Left lung (tissue), 10 donors: ENCODE data around the gene TNNI3. TPM values are rescaled to one million over a fixed set of nuclear protein-coding genes. Genes with fewer than 3 reads are reported as not detected.
"Not testable (repeated sequence)": the region's sequence is repeated elsewhere in the genome, so short reads cannot be mapped to it uniquely, and the experiment has no call there.

Experiments used
- ATAC-seq: fragments of 200-7000 bp; cut with Tn5 transposase; one replicate; pipeline ENCODE4 v1.9.1; 2020; ENCODE audit warnings: moderate library complexity
- DNase-seq, 4 donors: peaks; one replicate each; pipeline ENCODE4 v3.0.0-alpha.2; 2013 to 2020
- H3K27ac ChIP-seq, 2 donors: fragments of 200-600 bp; sonication (generic) in 1 of 2; one replicate each; pipeline versions ENCODE4 v1.5.0 to v1.8.0; 2020 to 2021
- H3K27me3 ChIP-seq, 2 donors: fragments of 200-600 bp; sonication (generic) in 1 of 2; one replicate each; pipeline versions ENCODE4 v1.5.0 to v1.8.0; 2020 to 2021
- H3K36me3 ChIP-seq, 2 donors: fragments of 200-600 bp; sonication (generic) in 1 of 2; one replicate each; pipeline versions ENCODE4 v1.5.0 to v1.8.0; 2020 to 2021
- H3K4me1 ChIP-seq, 2 donors: fragments of 200-600 bp; one replicate each; pipeline ENCODE4 v1.8.0; 2021
- H3K4me3 ChIP-seq, 2 donors: fragments of 200-600 bp; sonication (generic) in 1 of 2; one replicate each; pipeline versions ENCODE4 v1.5.0 to v1.8.0; 2020 to 2021; ENCODE audit warnings: mild to moderate bottlenecking in 1 of 2
- H3K9me3 ChIP-seq, 2 donors: fragments of 200-600 bp; sonication (generic) in 1 of 2; one replicate each; pipeline versions ENCODE4 v1.5.0 to v1.8.0; 2020 to 2021
- CTCF ChIP-seq, 2 donors: fragments of 200-600 bp; sonication (generic) in 1 of 2; IDR thresholded peaks; one replicate each; pipeline versions ENCODE4 v1.5.0 to v1.8.0; 2021; ENCODE audit warnings: antibody characterized with exemption in 2 of 2
- intact Hi-C, 2 donors: fragments of 100-400 bp; cut with DNase I; formaldehyde crosslinking; loops; one replicate each; pipeline versions ENCODE4 v1.11.2 to v1.14.2; 2022
- polyA plus RNA-seq, 6 donors: library from polyadenylated mRNA; unstranded; fragments of 120-200 nt; gene quantifications; one replicate each; pipeline ENCODE4 v1.2.1, GENCODE V29; 2013; ENCODE audit not compliant: insufficient read length in 6 of 6
- total RNA-seq, 2 donors: library from RNA; stranded (reverse); fragmentation: NEBNext Ultra II Directional; extraction: Animal tissue kit (Norgen Biotek cat#: 25700); gene quantifications; one replicate each; pipeline ENCODE4 v1.2.1, GENCODE V29; 2021
- donor health status: DM: no; HTN: yes; CAD: no.
- donor health status: DM: no; HTN: no; CAD: no.

TNNI3 gene
- total and polyA plus RNA-seq, 8 donors, result 0.75 to 1.6 (median 0.98) TPM; not detected in 1

DNA sequence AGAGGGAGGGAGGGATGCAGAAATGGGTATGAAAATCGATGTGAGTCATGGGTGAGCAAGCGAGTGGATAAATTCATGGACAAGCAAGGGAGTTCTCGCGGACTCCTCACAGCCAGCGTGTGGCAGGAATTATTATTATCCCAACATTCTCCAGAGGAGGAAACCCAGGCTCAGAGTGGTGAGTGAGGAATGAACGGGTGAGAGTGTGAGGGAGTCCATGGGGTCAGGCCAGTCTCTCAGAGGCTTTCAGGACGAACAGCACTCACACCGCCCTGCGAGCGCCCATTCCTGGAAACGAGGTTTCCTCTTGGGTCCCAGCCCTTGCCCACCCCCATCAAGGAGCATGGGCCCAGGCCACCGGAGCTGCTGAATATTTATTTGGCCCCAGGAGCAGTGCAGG lies 15.2 kb upstream of the TNNI3 start:
- Histone ChIP-seq H3K36me3 (no peaks in the 10 kb centered on the region), H3K4me3 (no peak overlapping the region), H3K27me3 (peaks cover 66 to 100% of the 10 kb centered on the region in 2 donors), H3K9me3 (no peaks in the 10 kb centered on the region), H3K27ac (no peak overlapping the region), H3K4me1 (peaks cover 6 to 10% of the 10 kb centered on the region in 2 donors)
- no peak for ATAC-seq
- DNase-seq, result no peak
- intact Hi-C loops, result no loop called here
- TF ChIP-seq CTCF (IDR thresholded peaks at IDR 0.05), result no peak

DNA sequence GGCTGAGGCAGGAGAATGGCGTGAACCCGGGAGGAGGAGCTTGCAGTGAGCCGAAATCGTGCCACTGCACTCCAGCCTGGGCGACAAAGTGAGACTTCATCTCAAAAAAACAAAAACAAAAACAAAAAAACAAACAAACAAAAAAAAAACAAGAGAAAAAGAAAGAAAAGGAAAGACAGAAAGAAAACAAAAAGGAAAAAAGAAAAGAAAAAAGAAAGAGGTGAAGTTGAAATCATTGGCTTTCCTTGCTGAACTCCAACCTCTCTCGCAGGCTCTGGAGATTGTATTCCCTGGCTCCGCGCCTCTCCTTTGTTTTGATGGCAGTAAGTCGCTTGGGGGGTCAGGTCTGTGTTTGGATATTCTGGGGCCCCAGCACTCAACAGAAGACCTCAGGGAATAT lies 14.8 kb upstream of the TNNI3 start:
- H3K27ac ChIP-seq, DNase-seq, H3K4me1 ChIP-seq, intact Hi-C loops, ATAC-seq, H3K9me3 ChIP-seq, H3K4me3 ChIP-seq, H3K36me3 ChIP-seq: not testable (repeated sequence)
- peaks cover 68 to 100% of the 10 kb centered on the region in 2 donors for H3K27me3 ChIP-seq

DNA sequence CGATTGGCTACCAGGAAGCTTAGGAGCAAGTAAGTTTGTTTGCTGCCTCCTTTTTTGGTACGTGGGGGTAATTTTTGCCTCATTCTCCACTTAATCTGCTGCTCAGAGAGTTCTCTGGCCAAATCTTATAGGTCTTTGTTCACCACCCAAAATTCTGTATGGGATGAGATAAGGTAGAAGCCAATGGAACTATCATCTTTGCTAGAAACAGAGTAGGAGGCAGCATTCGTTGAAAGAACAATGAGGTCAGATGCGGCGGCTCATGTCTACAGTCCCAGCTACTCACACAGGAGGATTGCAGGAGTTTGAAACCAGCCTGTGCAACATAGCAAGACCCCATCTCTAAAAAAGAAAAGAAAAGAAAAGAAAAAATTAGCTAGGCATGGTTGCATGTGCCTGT lies 13.9 kb upstream of the TNNI3 start:
- Histone ChIP-seq H3K27me3 (peaks cover 62 to 100% of the 10 kb centered on the region in 2 donors), H3K36me3 (no peaks in the 10 kb centered on the region), H3K9me3 (no peaks in the 10 kb centered on the region), H3K27ac (no peak overlapping the region), H3K4me3 (no peak overlapping the region), H3K4me1 (peaks cover 6 to 14% of the 10 kb centered on the region in 2 donors)
- ATAC-seq (no peak), DNase-seq (no peak)
- intact Hi-C loops, result no loop called here
- no peak for TF ChIP-seq CTCF (IDR thresholded peaks at IDR 0.05)

- no peak for TF ChIP-seq CTCF (IDR thresholded peaks at IDR 0.05)
- Histone ChIP-seq H3K4me1 (peaks cover 6 to 15% of the 10 kb centered on the region in 2 donors), H3K4me3 (no peak overlapping the region), H3K27me3 (peaks cover 49 to 100% of the 10 kb centered on the region in 2 donors), H3K36me3 (no peaks in the 10 kb centered on the region), H3K27ac (no peak overlapping the region), H3K9me3 (no peaks in the 10 kb centered on the region)
- intact Hi-C loops, result no loop called here
- ATAC-seq (no peak), DNase-seq (no peak)
Observed at GRCh38 chr19:55169136-55169535, 11.6 kb upstream of the TNNI3 start.

GRCh38 chr19:55166530-55167268 lies 9.2 kb upstream of the TNNI3 start, which contains the start of gene DNAAF3:
Gene DNAAF3, minus strand, starts transcription at chr19:55166613. Its CDS starts 200 bp downstream, at chr19:55166413.
- H3K36me3 ChIP-seq, result no peaks in the 10 kb centered on the region
- no peak for TF ChIP-seq CTCF (IDR thresholded peaks at IDR 0.05)
- ATAC-seq (peak; percentile 99), DNase-seq (peak; percentile 53 to 92 (median 90))
- H3K4me3 ChIP-seq, result peak within 1 kb of the TSS; percentile 19 to 35
- H3K4me1 ChIP-seq, result peaks cover 0 to 6% of the 10 kb centered on the region in 2 donors
- no peaks in the 10 kb centered on the region for H3K9me3 ChIP-seq
- H3K27me3 ChIP-seq, result peaks cover 36 to 100% of the 10 kb centered on the region in 2 donors
- H3K27ac ChIP-seq, result no peak within 1 kb of the TSS
- intact Hi-C loops, result no loop called here
